NCI-H2196 (cell line): ENCODE data around the gene TOB2.
"Not testable (repeated sequence)": the region's sequence is repeated elsewhere in the genome, so short reads cannot be mapped to it uniquely, and the experiment has no call there.

Source experiments
- DNase-seq: peaks from one replicate; lab custom pipeline; 2025; ENCODE audit not compliant: unreplicated experiment; lab: John Stamatoyannopoulos, UW

The TOB2 gene

GRCh38 chr22:41429951-41430332, 16.7 kb downstream of the TOB2 start:
- DNase-seq: no peak

GRCh38 chr22:41429232-41429950, 17.2 kb downstream of the TOB2 start:
- DNase-seq: no peak

- no peak for DNase-seq
These were observed 20.8 kb downstream of the TOB2 start for GRCh38 chr22:41425660-41426365.

GRCh38 chr22:41418717-41419116, 27.9 kb downstream of the TOB2 start:
- no peak for DNase-seq

GRCh38 chr22:41417622-41418390, 28.8 kb downstream of the TOB2 start:
- DNase-seq: peak; percentile 88

- DNase-seq: no peak
These were observed 31.0 kb downstream of the TOB2 start for GRCh38 chr22:41415554-41415953.

GRCh38 chr22:41411021-41411851, 35.4 kb downstream of the TOB2 start:
- no peak for DNase-seq

GRCh38 chr22:41410311-41410751, 36.3 kb downstream of the TOB2 start:
- DNase-seq: no peak

GRCh38 chr22:41408665-41409064, 37.9 kb downstream of the TOB2 start:
- DNase-seq: no peak

GRCh38 chr22:41407433-41407832, 39.2 kb downstream of the TOB2 start:
- no peak for DNase-seq

GRCh38 chr22:41406410-41406809, 40.2 kb downstream of the TOB2 start:
- DNase-seq: no peak

GRCh38 chr22:41405588-41405987, 41.0 kb downstream of the TOB2 start:
- no peak for DNase-seq

- peak; percentile 95 for DNase-seq
These were observed 42.9 kb downstream of the TOB2 start for GRCh38 chr22:41403532-41404318.

GRCh38 chr22:41402851-41403250, 43.8 kb downstream of the TOB2 start:
- DNase-seq: not testable (repeated sequence)

GRCh38 chr22:41401781-41402648, 44.6 kb downstream of the TOB2 start:
- DNase-seq: peak; percentile 83

GRCh38 chr22:41398921-41399320, 47.7 kb downstream of the TOB2 start:
- no peak for DNase-seq

- no peak for DNase-seq
These were observed 49.3 kb downstream of the TOB2 start for GRCh38 chr22:41397143-41397811.

- no peak for DNase-seq
These were observed 50.9 kb downstream of the TOB2 start for GRCh38 chr22:41395531-41396240.
